PC-9 (cell line): ENCODE data around the gene ZFP14.
"Not testable (repeated sequence)": the region's sequence is repeated elsewhere in the genome, so short reads cannot be mapped to it uniquely, and the experiment has no call there.

Experiments used
- EZH2 ChIP-seq: fragments of 200-600 bp; sonication (generic); IDR thresholded peaks from 2 replicates; pipeline ENCODE4 v1.8.0; 2017; ENCODE audit warnings: antibody characterized with exemption, low read depth
- TF ChIP-seq, protein P1 (sequence below): fragments of 200-600 bp; sonication (generic); conservative IDR thresholded peaks from 2 replicates; pipeline ENCODE4 v1.6.1; 2017; ENCODE audit warnings: mixed run types, antibody characterized with exemption, mild to moderate bottlenecking, moderate library complexity

DNA sequence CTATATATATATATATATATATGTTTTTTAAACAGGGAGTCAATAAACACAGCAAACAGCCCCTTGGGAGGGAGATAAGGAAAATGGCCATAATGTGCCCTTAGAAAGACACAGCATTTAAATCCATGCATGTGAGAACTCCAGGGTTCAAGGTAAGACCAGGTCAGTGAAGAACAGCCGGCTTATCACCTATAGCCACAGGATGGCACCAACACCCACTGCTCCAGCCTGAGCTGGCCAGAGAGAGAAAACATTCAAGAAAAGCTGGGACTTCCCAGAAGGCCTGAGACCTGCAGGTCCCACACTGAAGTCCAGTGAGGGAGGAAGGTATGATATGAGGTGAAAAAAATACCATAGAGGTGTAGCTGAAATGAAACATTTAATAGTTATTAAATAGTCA is 63.8 kb downstream of the ZFP14 start:
- TF ChIP-seq, protein P1, sequence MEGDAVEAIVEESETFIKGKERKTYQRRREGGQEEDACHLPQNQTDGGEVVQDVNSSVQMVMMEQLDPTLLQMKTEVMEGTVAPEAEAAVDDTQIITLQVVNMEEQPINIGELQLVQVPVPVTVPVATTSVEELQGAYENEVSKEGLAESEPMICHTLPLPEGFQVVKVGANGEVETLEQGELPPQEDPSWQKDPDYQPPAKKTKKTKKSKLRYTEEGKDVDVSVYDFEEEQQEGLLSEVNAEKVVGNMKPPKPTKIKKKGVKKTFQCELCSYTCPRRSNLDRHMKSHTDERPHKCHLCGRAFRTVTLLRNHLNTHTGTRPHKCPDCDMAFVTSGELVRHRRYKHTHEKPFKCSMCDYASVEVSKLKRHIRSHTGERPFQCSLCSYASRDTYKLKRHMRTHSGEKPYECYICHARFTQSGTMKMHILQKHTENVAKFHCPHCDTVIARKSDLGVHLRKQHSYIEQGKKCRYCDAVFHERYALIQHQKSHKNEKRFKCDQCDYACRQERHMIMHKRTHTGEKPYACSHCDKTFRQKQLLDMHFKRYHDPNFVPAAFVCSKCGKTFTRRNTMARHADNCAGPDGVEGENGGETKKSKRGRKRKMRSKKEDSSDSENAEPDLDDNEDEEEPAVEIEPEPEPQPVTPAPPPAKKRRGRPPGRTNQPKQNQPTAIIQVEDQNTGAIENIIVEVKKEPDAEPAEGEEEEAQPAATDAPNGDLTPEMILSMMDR = not testable (repeated sequence)
- TF ChIP-seq EZH2 = not testable (repeated sequence)
